ENCODE results near the gene MRAS.

DNA sequence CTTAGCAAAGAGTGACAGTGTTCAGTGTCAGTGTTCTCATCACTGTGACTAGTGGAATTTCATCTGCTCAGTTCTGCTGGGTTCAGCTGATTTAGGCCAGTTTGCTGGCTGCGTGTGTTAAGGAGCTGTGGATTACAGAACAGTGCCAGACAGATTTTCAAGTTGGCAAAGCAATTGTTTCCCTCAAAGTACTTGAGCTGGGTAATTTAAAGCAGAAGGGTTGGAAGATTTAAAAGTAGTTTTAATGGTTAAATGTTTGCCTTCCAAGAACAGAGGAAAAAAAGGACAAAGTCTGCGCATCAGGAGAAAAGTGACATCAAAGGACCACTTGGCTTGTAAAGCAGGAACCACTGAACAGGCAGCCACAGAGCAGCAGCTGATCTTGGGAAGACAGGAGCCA lies 94.7 kb downstream of the MRAS start:
- TF ChIP-seq, protein P1, sequence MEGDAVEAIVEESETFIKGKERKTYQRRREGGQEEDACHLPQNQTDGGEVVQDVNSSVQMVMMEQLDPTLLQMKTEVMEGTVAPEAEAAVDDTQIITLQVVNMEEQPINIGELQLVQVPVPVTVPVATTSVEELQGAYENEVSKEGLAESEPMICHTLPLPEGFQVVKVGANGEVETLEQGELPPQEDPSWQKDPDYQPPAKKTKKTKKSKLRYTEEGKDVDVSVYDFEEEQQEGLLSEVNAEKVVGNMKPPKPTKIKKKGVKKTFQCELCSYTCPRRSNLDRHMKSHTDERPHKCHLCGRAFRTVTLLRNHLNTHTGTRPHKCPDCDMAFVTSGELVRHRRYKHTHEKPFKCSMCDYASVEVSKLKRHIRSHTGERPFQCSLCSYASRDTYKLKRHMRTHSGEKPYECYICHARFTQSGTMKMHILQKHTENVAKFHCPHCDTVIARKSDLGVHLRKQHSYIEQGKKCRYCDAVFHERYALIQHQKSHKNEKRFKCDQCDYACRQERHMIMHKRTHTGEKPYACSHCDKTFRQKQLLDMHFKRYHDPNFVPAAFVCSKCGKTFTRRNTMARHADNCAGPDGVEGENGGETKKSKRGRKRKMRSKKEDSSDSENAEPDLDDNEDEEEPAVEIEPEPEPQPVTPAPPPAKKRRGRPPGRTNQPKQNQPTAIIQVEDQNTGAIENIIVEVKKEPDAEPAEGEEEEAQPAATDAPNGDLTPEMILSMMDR (conservative IDR thresholded peaks at IDR 0.05; ENCODE audit: low read depth, low read length): no peak
- TF ChIP-seq EZH2 (IDR thresholded peaks at IDR 0.05; ENCODE audit: borderline replicate concordance, low read depth, low read length, poor library complexity, severe bottlenecking): no peak

Data from A673 (cell line).